Activated CD8-positive, alpha-beta memory T cell treated with anti-CD3 and anti-CD28 coated beads, Interleukin-2, amount 50 U/mL, for 1 hour (primary cell): ENCODE results near the gene FKBP3.
"Not testable (repeated sequence)": the region's sequence is repeated elsewhere in the genome, so short reads cannot be mapped to it uniquely, and the experiment has no call there.

Source experiments
- DNase-seq: peaks from one replicate; pipeline ENCODE4 v3.0.0-alpha.2; 2020; ENCODE audit errors: extremely low read depth

FKBP3 gene

DNA sequence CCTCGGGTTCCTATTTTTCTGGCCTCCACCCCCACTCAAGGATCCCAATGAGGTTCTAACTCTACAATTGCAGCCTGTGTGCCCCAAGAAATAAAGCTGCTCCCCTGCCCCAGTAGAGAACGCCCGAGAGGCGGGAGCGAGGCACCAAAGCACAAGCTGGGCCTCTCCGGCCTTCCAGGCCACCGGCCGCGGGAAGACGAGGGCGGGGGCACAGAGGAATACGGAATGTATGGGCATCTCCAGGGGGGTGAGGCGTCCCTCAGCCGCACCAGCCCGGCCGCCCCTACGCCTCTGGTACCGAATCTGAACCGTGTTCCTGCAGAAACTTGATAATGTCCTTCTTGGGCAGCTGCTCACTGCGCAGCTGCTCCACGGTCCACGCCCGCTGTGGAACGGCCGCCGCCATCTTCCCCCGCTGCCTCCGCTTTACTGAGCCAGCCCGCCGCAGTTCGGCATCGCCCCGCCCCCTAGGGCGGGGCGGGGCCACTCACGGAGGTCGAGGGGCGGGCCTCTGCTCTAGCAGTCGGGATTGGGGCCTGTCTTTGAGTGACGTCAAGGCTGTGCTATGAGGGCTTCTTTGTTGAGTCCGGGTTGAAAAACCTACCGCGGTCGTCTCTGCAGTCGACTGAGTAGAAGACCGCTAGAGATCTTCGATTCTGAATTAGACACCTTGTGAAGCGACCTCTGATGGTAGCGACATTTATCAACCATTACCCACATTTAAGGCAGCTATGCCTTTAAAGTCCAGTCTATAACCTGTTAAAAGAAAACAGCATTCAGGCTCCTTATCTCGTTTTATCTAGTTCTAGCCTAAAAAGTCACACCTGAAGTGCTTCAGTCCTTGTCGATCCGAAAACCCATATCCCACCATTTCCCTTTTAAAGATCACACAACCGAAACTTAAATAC, at the start of gene FKBP3:
FKBP3 (minus strand) TSS at position 431 of the 908 bp plus-strand sequence; CDS start at position 406, 25 bp downstream.
- DNase-seq, result peak; percentile 94

- DNase-seq, result no peak
Observed at GRCh38 chr14:45181806-45182205, 47.5 kb upstream of the FKBP3 start.

DNA sequence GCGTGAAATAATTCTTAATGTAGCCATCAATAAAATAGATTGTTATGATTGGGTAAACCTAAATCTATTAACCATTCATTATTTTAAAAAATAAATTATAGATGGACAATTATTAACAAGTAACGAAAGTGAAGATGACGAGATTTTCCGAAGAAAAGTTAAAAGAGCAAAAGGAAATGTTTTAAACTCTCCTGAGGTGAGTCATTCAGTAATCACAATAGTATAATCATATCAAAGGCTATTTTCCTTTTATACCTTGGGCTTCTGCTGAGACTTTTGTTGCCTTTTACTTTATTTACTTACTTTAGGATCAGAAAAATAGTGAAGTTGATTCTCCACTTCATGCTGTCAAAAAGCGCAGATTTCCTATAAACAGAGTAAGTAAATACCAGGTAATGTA, 47.0 kb upstream of the FKBP3 start:
- DNase-seq, result no peak

DNA sequence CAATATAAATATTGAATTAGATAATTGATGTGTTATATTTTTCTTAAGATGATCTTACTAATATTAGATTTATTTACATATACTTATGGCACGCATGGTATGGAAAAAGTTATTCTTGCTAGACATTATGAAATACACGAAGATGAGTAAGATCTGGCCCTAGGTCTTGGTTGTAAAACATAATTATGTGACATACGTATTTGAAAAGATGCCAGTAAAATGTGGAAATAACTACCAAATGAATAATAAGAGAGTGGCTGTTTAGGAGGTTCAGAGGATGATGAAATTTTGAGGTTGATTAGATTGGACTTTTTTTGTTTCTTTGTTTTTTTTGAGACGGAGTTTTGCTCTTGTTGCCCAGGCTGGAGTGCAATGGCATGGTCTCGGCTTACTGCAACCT, 42.8 kb upstream of the FKBP3 start:
- no peak for DNase-seq

DNA sequence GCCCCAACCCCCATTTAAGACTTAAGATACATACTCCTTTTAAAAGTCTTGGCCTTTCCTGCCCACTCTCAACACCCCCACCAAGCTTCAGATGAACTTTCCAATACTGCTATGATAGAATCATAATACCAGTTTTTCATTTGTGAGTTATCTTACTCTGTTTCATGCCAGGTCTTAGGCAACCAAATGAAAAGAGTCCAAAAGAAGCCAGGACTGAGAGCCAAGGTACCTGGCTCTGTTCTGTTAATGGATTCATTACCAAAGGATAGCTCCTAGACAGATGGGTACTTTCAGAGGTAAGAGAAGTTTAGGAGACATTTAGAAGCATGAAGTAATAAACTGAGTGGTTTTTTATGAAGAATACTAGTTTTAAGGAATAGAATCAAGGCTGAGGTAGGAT, 35.6 kb upstream of the FKBP3 start:
- DNase-seq, result no peak

GRCh38 chr14:45156067-45156466, 21.8 kb upstream of the FKBP3 start:
- DNase-seq, result no peak

- no peak for DNase-seq
Observed at GRCh38 chr14:45150386-45150890, 16.2 kb upstream of the FKBP3 start.

- no peak for DNase-seq
Observed at GRCh38 chr14:45149602-45150001, 15.3 kb upstream of the FKBP3 start.

GRCh38 chr14:45145214-45145613, 10.9 kb upstream of the FKBP3 start:
- DNase-seq, result no peak

- DNase-seq, result no peak
Observed at GRCh38 chr14:45144658-45145057, 10.4 kb upstream of the FKBP3 start.

- not testable (repeated sequence) for DNase-seq
Observed at GRCh38 chr14:45142083-45142482, 7.8 kb upstream of the FKBP3 start.

DNA sequence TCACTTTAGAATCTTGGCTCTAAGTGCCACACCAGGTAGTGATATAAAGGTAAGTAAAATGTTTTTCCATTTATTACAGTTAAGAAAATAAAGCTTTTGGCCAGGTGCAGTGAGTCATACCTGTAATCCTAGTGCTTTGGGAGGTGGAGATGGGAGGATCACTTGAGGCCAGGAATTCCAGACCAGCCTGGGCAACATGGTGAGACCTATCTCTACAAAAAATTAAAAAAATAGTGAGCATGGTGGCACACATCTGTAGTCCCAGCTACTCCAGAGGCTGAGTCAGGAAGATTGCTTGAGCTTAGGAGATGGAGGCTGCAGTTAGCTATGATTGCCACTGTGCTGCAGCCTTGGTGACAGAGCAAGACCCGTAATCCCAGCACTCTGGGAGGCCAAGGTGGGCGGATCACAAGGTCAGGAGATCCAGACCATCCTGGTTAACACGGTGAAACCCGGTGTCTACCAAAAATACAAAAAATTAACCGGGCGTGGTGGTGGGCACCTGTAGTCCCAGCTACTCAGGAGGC, 6.4 kb upstream of the FKBP3 start:
- DNase-seq, result no peak

DNA sequence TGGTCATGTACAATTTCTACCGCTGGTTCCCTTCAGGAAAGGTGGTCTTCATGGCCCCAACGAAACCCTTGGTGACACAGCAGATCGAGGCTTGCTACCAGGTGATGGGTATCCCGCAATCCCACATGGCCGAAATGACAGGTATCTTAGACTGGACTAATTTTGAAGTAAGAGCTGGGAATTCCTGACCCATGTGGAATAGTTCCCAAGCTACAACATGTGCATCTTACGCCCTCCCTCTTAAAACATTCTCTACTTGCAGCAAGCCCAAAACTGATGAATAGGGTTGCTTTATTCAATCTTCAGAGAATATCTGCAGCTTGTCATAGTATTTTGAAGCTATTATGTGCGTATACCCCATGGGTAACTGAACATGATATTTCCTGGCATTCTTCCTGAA, 2.1 kb upstream of the FKBP3 start:
- DNase-seq, result no peak

DNA sequence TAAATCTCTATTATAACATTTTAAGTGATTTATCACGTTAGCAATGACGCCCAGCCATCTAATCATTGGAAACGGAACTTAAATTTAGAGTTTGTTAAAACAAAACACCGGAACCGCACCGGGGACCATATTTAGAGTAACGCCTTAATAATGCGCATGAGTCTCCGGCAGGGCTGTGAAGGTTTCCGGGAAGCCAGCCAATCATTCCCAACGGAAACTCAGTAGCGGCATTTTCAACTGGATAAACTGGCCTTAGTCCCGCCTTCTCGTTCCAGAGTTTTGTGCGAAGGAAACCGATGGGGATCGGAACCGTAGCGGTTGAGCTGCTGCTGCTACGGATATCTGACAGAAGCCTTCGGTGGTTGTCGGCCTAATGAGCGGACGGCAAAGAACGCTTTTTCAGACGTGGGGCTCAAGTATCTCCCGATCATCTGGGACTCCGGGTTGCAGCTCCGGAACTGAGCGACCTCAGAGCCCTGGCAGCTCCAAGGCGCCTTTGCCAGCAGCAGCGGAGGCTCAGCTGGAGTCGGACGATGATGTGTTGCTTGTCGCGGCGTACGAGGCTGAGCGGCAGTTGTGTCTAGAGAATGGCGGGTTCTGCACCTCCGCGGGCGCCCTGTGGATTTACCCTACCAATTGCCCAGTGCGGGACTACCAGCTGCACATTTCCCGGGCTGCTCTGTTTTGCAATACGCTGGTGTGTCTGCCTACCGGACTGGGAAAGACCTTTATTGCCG, 1.5 kb upstream of the FKBP3 start, which contains the start of gene FANCM:
FANCM (plus strand) TSS at position 272 of the 737 bp plus-strand sequence; CDS start at position 374, 102 bp downstream.
- DNase-seq, result peak; percentile 80

DNA sequence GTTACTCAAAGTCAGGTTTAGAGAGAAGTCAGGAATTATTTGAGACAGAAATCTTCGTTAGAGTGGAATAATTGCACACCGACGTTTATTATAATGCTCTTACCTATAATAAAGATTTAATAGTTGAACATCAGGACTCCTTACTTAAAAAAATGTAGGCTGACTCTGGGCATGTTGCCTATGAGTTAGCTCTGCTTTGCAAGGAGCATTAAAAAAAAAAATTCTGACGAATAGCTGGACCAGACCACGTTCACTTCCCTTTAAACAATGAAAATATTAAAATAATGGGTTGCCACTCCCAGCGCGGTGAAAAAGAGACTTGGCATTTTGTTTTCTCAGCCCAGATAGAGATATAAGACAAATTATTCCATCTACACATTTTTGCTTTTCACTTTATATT, 875 bp upstream of the FKBP3 start:
- no peak for DNase-seq

- no peak for DNase-seq
Observed at GRCh38 chr14:45133683-45134050, 614 bp downstream of the FKBP3 start.

DNA sequence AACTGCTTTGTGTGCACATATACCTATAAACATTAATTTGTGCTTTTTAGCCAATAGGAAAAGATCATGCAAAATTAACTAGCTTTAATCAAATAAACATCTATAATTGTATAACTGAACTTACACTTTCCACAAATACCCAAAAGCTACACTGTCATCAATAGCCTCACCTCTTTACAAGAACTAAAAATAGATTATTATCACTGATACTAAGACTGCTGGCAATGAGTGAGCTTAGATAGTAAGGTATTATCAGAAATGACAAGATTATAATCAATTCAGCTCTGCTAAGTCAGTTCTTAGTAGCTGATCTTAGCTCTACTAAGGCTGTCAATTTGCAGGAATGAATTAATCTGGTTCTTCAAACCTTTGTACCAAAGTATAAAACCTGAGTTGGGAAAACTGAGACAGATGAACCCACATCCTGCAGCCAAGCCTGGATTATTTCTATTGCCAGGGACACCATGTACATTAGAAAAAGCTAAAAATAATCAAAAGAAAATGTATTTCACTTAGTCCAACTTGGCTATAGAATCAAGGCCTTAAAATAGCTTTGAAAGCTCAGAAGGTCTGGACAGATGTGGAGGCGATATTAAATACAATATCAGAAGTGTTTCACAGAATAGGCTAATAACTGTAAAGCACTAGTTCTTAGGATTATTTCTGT, 5.2 kb downstream of the FKBP3 start:
- no peak for DNase-seq

- DNase-seq, result no peak
Observed at GRCh38 chr14:45125754-45126153, 8.5 kb downstream of the FKBP3 start.

DNA sequence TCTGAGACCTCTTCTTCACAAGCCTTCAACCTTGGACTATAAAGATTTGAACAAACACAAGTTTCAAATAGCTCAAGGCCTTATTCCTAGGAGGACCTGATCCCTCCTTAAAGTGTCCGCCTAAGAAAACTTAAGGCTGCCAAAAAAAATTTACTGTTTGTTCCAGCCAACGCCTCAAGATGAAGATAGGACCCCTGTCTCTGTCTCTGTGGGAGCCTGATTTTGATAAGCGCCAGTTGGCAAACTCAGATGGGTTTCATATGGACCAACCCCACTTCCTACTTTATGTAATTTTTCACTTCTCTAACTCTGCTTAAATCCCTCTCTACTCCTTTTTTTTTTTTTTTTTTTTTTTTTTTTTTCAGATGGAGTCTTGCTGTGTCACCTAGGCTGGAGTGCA, 11.0 kb downstream of the FKBP3 start:
- no peak for DNase-seq

- no peak for DNase-seq
Observed at GRCh38 chr14:45120096-45120495, 14.2 kb downstream of the FKBP3 start.

- DNase-seq, result no peak
Observed at GRCh38 chr14:45118594-45118993, 15.7 kb downstream of the FKBP3 start.

- no peak for DNase-seq
Observed at GRCh38 chr14:45114327-45114726, 20.0 kb downstream of the FKBP3 start.
